NCI-H446 (cell line): ENCODE measurements around the gene DRC1.

Source experiments
- DNase-seq, 2 experiments: peaks; one replicate each; lab custom pipeline; 2025; lab: John Stamatoyannopoulos, UW

Gene DRC1

DNA sequence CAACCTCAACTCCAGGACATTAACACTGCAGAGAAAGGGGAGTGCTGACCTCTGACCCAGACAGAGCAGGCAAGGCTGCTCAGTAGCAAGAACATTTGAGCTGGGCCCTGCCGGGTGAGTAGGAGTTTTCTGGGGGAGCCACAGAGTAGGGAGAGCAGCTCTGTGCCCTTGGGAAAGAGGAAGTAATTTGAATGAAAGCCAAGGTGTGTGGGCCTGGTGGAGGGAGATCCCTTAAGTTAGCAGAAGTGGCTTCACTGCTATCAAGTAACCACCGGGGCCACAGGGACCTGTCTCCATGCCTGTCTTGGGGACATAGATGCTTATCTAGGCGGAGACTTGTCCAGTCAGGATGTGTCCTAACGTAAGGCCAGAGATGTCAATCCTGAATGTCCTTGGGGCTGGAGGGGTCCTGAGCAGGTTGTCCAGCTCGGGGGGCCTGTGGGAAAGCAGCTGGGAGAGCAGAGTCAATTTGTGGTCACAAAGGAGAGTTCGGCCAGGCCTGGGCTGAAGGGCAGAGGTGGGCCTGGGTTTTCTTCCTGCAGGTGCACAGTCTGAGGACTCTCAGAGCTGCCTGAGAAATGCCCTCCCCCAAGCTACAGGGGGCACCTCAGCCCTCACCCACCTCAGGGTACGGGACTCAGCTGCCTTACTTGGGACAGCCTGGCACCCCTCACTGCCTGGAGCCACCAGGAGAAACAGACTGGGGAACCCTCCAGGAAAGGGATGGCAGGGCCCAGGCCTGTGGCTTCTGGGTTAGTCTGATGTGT lies 91.2 kb downstream of the DRC1 start:
- no peak for DNase-seq

DNA sequence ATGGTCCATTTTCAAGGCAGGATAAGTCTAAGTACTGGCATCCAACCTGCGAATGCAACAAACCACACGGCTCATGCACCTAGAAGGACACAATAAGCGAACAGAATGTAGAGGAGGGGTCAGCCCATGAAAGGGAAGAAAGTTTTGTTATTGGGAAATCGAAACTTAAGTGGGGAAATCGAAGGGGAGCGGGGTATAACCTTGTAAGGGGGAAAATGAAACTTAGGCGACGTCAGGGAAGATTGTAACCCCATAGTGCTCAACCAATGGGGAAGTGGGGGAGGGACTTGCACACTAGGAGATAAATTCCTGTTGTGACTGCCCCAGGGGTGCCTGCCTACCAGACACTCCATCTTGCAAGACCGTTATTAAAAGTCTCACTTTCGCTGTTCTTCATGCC lies 91.8 kb downstream of the DRC1 start:
- DNase-seq, result no peak

DNA sequence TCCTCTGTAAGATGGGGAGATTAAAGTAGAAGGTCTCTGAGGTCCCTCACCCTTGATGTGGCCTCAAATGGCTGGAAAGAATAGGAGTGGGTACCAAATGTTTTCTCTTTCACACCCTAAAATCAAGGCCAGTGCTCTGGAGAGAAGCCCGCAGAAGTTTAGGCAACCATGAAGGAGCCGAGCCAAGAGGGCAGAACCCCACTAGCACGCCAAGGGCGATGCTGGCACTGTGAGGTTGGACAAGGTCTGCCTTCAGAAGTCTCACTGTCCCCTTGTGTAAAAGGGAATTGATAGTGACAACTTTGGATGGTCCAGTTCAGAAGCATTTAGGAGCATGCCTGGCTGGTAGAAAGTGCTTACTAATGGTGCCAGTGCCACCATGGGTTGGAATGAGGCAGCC lies 92.5 kb downstream of the DRC1 start:
- no peak for DNase-seq

DNA sequence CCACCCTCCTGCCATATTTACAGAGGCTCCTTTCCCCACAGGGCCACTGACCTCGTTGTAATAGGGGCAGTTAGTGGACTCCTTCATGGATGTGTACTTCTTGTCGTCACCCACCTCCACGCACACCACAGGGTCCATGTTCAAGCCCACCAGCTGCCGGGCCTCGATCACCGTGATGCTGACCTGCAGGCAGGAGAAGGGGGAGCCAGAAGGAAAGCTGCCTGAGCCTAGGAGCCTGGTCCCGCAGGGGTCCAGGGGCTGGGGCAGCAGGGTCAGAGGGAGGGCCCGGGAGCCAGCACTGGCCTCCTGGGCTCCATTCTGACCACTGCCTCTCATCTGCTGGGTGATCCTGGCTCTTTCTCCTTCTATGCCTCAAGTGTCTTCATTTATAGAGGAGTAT lies 93.2 kb downstream of the DRC1 start:
- no peak for DNase-seq

DNA sequence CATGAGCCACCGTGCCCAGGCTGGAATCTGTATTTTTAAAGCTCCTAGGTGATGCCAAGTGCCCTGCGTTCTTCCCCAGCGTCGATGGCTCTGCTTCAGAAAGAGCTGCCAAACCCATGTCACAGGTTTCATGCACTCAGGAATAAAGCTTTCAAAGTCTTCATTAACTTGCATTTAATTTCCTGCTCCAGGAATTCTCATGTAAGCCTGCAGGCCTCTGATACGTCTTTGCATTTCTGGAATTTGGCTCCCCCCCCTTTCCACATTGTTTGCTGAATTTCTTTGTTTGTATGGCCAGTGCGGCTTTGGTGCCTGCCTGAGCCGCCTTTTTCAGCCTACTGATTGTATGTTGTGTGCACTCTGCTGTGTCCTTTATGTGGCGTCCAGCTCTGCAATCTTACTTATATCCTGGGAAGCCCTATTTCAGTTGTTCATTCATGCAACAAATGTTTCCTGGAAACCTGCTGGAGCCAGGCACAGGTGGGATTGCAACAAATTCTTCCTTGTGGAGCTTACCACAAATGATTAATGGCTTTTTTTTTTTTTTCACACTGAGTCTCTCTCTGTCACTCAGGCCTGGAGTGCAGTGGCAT lies 94.1 kb downstream of the DRC1 start:
- DNase-seq, result no peak

DNA sequence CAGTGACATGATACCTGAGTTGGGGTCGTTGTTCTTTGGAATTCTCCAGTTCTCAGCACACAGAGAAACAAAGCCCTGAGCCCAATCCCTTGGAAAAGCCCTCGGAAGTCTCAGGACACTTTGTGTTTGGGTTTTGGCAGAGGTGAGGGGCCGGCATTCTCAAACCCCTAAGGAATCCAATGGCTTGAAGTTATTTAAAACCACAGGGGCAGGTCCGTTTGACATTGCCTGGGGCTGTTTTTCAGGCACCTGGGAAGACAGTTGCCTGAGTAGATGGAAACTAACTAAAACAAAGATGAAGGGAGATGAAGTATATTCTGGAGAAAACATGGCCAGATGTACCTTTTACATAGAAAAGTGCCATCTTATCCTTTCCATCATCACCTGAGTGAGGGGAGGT lies 98.7 kb downstream of the DRC1 start:
- no peak for DNase-seq

DNA sequence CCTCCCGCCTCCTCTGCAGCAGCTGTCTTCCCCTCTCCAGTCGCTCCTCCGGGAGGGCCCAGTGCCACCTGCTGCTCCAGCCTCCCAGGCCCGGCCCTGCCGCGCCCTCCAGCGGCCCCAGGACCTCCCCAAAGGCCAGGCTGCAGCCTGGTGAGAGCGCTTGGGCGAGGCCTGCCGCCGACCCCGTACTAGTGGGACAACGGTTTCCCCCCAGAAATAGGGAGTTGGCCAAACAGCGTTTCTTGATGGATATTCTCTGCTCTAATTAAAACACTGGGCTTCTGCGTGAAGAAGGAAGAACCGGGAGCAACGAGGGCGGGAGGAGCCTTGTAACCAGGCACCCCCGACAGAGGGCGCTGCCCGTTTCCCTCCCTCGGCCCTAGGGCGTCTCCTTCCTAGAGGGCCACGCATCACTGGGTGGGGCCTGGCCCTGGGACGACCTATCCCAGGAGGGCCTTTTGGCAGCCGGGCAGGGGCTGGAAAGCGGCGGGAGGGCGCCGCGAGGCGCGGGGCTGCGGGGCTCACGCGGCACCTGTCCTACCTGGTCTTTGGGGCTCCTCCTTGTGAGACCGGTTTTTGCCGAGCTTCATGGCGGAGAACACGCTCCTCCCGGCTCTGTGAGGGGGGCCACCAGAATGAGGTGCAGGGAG lies 101.6 kb downstream of the DRC1 start:
- DNase-seq, result peak in 1 of 2 experiments; percentile 25

DNA sequence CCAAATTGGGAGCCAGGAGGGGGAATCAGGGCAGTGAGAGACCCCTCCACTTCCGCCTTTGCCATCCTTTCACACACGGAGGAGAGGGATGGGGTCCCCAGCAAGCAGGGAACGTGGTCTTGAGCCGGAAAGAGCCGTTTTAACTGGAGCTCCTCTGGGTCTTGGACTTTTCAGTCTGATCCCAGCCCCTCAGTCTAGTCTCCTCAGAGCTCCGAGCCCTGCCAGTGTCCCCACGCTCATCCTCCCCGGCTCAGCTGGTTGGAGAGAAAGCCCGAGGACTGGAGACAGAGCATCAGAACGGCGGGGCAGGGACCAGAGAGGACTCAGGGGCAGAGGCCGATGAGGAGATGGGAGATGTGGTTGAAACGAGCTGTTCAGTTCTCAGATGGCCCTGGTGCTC lies 102.3 kb downstream of the DRC1 start:
- no peak for DNase-seq

DNA sequence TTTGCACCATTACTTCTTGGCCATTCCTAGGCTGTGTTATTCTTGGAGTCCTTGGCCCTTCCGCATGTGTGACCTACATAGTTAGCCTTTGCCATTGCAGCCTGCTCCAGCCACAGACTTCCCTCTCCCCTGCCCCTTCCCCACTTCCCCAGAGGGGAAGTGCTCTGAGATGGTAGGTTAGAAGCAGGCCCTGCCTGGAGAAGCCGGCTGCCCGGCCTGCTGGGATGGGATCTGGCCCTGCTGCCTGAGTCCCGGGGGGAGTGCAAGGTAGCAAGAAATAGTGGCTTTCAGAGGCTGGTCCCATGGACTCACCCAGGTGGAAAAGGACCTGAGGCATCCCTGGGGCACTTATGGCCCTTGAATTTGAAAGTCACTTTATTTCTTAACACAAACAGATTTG lies 104.6 kb downstream of the DRC1 start:
- DNase-seq, result no peak
